HEK293 (cell line): ENCODE data around the gene PLBD1.

ENCODE experiments used
- CTCF ChIA-PET: fragments of 350-600 bp; formaldehyde crosslinking; extraction: SDS; loops from one replicate; lab custom pipeline; 2021; ENCODE audit warnings: antibody characterized with exemption; lab: Yijun Ruan, JAX
- POLR2A ChIA-PET: fragments of 300-600 bp; formaldehyde crosslinking; extraction: SDS; loops from one replicate; lab custom pipeline; 2020; ENCODE audit warnings: antibody characterized with exemption, inconsistent platforms; lab: Yijun Ruan, JAX
- H3K27ac ChIP-seq: fragments of 200-500 bp; sonication (Bioruptor generic); 2 replicates; pipeline ENCODE4 v1.5.1; 2014; ENCODE audit warnings: low read depth, low read length, control low read depth, inconsistent platforms; ENCODE audit errors: extremely low read depth
- H3K36me3 ChIP-seq, 2 experiments: fragments of 200-500 bp in 1 of 2; sonication (Bioruptor generic) in 1 of 2; 1 replicate in 1 of 2; 2 replicates in 1 of 2; pipeline ENCODE4 v1.5.1; 2014 to 2017; ENCODE audit warnings: inconsistent platforms in 2 of 2, low read length in 2 of 2; ENCODE audit not compliant: control insufficient read depth in 2 of 2, insufficient read depth in 1 of 2
- H3K4me1 ChIP-seq: fragments of 200-500 bp; sonication (Bioruptor generic); 2 replicates; pipeline ENCODE4 v1.5.1; 2014; ENCODE audit warnings: mild to moderate bottlenecking, low read length, inconsistent platforms; ENCODE audit not compliant: control insufficient read depth, insufficient read depth
- H3K4me3 ChIP-seq: 2 replicates; pipeline ENCODE4 v1.5.1; 2011; ENCODE audit warnings: low read depth, mild to moderate bottlenecking, control low read depth, low read length, moderate library complexity
- H3K9me3 ChIP-seq: fragments of 200-500 bp; sonication (Bioruptor generic); 2 replicates; pipeline ENCODE4 v1.5.1; 2014; ENCODE audit warnings: low read depth, low read length, inconsistent platforms; ENCODE audit not compliant: control insufficient read depth, insufficient read depth
- BCL11A ChIP-seq: fragments of 450-650 bp; formaldehyde crosslinking; IDR thresholded peaks from 2 replicates; pipeline ENCODE4 v1.5.1; 2016; ENCODE audit warnings: low read depth, missing biosample characterization, missing genetic modification characterization
- MEIS1 ChIP-seq: sonication (generic); formaldehyde crosslinking; IDR thresholded peaks from 2 replicates; pipeline ENCODE4 v1.8.1; 2022; ENCODE audit warnings: missing genetic modification reagents, mild to moderate bottlenecking, borderline replicate concordance
- ZFP3 ChIP-seq: fragments of 450-650 bp; formaldehyde crosslinking; IDR thresholded peaks from 2 replicates; pipeline ENCODE4 v1.5.1; 2016; ENCODE audit warnings: low read depth, missing biosample characterization, missing genetic modification characterization
- ZIC2 ChIP-seq: fragments of 450-650 bp; formaldehyde crosslinking; IDR thresholded peaks from 2 replicates; pipeline ENCODE4 v1.5.1; 2016; ENCODE audit warnings: missing biosample characterization, missing genetic modification characterization
- ZNF133 ChIP-seq: fragments of 450-650 bp; formaldehyde crosslinking; IDR thresholded peaks from 2 replicates; pipeline ENCODE4 v1.5.1; 2016; ENCODE audit warnings: missing biosample characterization, missing genetic modification characterization
- ZNF146 ChIP-seq: fragments of 450-650 bp; formaldehyde crosslinking; IDR thresholded peaks from 2 replicates; pipeline ENCODE4 v1.5.1; 2016; ENCODE audit warnings: missing biosample characterization, missing genetic modification characterization
- ZNF19 ChIP-seq: fragments of 450-650 bp; formaldehyde crosslinking; IDR thresholded peaks from 2 replicates; pipeline ENCODE4; 2016; ENCODE audit warnings: missing biosample characterization, missing genetic modification characterization, low read depth
- ZNF292 ChIP-seq: fragments of 450-650 bp; formaldehyde crosslinking; IDR thresholded peaks from 2 replicates; pipeline ENCODE4 v1.5.1; 2016; ENCODE audit warnings: low read depth, missing biosample characterization, missing genetic modification characterization, borderline replicate concordance
- ZNF341 ChIP-seq: fragments of 450-650 bp; formaldehyde crosslinking; IDR thresholded peaks from 2 replicates; pipeline ENCODE4; 2016; ENCODE audit warnings: low read depth, missing biosample characterization, missing genetic modification characterization
- ZNF521 ChIP-seq: fragments of 450-650 bp; formaldehyde crosslinking; IDR thresholded peaks from 2 replicates; pipeline ENCODE4 v1.5.1; 2017; ENCODE audit warnings: missing biosample characterization, mild to moderate bottlenecking, missing genetic modification characterization
- ZNF777 ChIP-seq: fragments of 450-650 bp; formaldehyde crosslinking; IDR thresholded peaks from 2 replicates; pipeline ENCODE4 v1.5.1; 2017; ENCODE audit warnings: missing biosample characterization, missing genetic modification characterization, borderline replicate concordance
- ZXDB ChIP-seq: fragments of 450-650 bp; formaldehyde crosslinking; IDR thresholded peaks from 2 replicates; pipeline ENCODE4 v1.5.1; 2016; ENCODE audit warnings: missing biosample characterization, missing genetic modification characterization
- TF ChIP-seq, protein P1 (sequence below): fragments of 450-650 bp; formaldehyde crosslinking; IDR thresholded peaks from 2 replicates; pipeline ENCODE4 v1.5.1; 2016; ENCODE audit warnings: missing biosample characterization, missing genetic modification characterization
- TF ChIP-seq, protein P2 (sequence below): fragments of 450-650 bp; formaldehyde crosslinking; IDR thresholded peaks from 2 replicates; pipeline ENCODE4 v1.5.1; 2016; ENCODE audit warnings: missing biosample characterization, missing genetic modification characterization
- TF ChIP-seq, protein P3 (sequence below): sonication (generic); formaldehyde crosslinking; IDR thresholded peaks from 2 replicates; pipeline ENCODE4 v1.8.1; 2022; ENCODE audit warnings: mild to moderate bottlenecking, moderate library complexity, missing genetic modification reagents
- TF ChIP-seq, protein P4 (sequence below): fragments of 450-650 bp; formaldehyde crosslinking; IDR thresholded peaks from 2 replicates; pipeline ENCODE4 v1.5.1; 2016; ENCODE audit warnings: missing biosample characterization, missing genetic modification characterization

PLBD1 gene

DNA sequence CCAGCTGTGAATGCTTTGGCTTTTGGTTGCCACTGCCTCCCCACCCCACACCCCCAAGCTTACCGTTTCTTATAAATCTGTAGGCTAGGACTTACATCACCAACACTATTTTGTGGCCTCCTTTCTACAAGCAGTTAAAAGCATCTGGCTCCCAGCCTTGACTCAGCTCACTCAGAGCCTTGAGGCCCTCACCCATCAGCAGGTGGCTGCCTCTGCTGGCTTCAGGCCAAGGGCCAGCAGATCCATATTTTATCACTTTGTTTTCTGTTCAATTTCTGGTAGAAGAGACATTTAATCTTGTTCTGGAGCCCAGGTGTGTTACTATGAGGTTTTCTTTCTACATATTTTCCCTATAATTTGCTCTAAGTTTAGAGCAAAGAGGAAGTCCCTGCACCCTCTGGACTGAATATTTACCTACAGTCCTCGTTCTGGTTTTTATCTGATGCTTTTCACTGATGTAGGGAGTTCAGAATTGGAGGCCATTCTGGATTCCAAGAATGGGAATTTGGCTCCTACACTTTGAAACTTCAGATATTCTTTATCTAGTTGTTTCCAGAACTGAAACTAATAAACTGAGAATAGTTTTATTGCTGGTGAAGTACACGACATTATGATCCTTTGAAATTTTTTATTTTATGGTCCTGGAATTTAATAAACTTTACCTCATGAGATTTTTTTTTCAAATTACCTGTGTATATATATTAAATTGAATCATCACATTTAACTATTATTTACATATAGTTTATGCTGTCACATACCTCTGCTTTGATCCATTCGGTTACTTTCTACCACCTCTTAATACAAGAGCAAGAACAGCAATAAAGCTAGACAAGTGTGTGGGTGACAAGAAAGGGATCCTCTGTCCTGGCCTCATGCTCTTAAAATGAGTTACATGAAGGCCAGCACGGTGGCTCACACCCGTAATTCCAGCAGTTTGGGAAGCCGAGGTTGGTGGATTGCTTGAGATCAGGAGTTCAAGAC lies 22.2 kb downstream of the PLBD1 start (continued):
- no peak for TF ChIP-seq ZXDB (tag by site-specific recombination)
- TF ChIP-seq, protein P1, sequence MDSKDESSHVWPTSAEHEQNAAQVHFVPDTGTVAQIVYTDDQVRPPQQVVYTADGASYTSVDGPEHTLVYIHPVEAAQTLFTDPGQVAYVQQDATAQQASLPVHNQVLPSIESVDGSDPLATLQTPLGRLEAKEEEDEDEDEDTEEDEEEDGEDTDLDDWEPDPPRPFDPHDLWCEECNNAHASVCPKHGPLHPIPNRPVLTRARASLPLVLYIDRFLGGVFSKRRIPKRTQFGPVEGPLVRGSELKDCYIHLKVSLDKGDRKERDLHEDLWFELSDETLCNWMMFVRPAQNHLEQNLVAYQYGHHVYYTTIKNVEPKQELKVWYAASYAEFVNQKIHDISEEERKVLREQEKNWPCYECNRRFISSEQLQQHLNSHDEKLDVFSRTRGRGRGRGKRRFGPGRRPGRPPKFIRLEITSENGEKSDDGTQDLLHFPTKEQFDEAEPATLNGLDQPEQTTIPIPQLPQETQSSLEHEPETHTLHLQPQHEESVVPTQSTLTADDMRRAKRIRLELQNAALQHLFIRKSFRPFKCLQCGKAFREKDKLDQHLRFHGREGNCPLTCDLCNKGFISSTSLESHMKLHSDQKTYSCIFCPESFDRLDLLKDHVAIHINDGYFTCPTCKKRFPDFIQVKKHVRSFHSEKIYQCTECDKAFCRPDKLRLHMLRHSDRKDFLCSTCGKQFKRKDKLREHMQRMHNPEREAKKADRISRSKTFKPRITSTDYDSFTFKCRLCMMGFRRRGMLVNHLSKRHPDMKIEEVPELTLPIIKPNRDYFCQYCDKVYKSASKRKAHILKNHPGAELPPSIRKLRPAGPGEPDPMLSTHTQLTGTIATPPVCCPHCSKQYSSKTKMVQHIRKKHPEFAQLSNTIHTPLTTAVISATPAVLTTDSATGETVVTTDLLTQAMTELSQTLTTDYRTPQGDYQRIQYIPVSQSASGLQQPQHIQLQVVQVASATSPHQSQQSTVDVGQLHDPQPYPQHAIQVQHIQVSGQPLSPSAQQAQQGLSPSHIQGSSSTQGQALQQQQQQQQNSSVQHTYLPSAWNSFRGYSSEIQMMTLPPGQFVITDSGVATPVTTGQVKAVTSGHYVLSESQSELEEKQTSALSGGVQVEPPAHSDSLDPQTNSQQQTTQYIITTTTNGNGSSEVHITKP (tag by site-specific recombination) = no peak
- TF ChIP-seq, all 188 proteins: peak for 0

DNA sequence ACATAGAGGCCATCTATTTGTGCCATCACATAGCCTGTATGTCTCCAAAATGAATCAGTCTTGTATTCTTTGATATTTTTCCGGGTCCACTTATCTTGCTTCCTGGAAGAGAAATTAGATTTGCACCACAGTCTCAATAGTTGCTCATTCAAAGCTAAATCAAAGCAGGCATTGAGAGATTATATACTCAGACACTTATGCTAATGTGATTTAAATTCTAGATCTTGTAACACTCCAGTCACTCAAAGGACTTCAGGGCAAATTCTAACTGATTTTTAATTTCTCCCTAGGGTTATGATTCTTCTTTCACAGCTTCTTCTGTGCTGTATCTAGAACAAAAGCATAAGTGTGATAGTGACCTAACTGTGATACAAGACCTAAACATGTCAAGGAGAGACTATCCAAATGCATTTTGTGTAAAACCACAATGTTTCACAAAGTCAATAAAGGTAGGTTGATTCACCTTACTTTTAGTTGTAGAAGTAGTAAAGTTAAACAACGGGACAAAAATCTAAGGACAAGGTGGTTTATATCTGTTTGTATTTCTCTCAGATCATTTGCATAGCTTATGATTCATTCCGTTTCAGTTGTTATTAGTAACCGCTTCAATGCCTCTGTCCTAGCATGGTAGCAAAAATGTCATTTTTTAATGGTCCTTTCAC lies 26.8 kb downstream of the PLBD1 start:
- TF ChIP-seq ZIC2 (tag by site-specific recombination) = no peak
- H3K36me3 ChIP-seq = no peaks in the 10 kb centered on the region
- ChIA-PET CTCF (no interaction called here), POLR2A (no interaction called here)
- no peaks in the 10 kb centered on the region for H3K4me1 ChIP-seq
- H3K9me3 ChIP-seq = no peaks in the 10 kb centered on the region
- H3K27ac ChIP-seq = no peak overlapping the region
- H3K4me3 ChIP-seq = no peak overlapping the region

DNA sequence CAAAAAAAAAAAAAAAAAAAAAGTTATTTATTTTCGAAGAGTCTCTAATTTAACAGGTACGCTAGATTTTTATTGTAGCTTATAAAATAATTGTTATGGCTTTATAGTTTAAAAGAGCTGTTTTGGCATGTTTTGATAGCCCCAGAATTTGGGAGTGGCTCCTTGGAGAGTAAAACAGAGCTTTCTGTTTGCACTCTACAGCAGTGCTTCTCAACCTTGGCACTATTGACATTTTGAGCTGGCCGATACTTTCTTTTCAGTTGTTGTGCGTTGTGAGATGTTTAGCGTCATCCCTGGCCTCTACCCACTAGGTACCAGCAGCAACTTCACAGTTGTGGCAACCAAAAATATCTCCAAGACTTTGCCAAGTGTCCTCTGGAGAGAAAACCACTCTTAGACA lies 30.6 kb downstream of the PLBD1 start:
- H3K36me3 ChIP-seq = no peaks in the 10 kb centered on the region
- H3K4me1 ChIP-seq = no peaks in the 10 kb centered on the region
- ChIA-PET POLR2A (no interaction called here), CTCF (no interaction called here)
- no peaks in the 10 kb centered on the region for H3K9me3 ChIP-seq
- H3K4me3 ChIP-seq = no peak overlapping the region
- H3K27ac ChIP-seq = no peak overlapping the region
- no peak for TF ChIP-seq ZNF133 (tag by site-specific recombination)
- TF ChIP-seq ZNF146 (tag by site-specific recombination) = no peak
- no peak for TF ChIP-seq ZNF292 (tag by site-specific recombination)
- TF ChIP-seq ZNF19 (tag by site-specific recombination) = no peak
- TF ChIP-seq ZNF777 (tag by site-specific recombination) = no peak
- TF ChIP-seq, protein P2, sequence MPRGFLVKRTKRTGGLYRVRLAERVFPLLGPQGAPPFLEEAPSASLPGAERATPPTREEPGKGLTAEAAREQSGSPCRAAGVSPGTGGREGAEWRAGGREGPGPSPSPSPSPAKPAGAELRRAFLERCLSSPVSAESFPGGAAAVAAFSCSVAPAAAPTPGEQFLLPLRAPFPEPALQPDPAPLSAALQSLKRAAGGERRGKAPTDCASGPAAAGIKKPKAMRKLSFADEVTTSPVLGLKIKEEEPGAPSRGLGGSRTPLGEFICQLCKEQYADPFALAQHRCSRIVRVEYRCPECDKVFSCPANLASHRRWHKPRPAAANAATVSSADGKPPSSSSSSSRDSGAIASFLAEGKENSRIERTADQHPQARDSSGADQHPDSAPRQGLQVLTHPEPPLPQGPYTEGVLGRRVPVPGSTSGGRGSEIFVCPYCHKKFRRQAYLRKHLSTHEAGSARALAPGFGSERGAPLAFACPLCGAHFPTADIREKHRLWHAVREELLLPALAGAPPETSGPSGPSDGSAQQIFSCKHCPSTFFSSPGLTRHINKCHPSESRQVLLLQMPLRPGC (tag by site-specific recombination) = no peak
- no peak for TF ChIP-seq BCL11A
- TF ChIP-seq, protein P3, sequence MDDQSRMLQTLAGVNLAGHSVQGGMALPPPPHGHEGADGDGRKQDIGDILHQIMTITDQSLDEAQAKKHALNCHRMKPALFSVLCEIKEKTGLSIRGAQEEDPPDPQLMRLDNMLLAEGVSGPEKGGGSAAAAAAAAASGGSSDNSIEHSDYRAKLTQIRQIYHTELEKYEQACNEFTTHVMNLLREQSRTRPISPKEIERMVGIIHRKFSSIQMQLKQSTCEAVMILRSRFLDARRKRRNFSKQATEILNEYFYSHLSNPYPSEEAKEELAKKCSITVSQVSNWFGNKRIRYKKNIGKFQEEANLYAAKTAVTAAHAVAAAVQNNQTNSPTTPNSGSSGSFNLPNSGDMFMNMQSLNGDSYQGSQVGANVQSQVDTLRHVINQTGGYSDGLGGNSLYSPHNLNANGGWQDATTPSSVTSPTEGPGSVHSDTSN (CRISPR knock-in tag) = no peak
- TF ChIP-seq MEIS1 (CRISPR knock-in tag) = no peak
- no peak for TF ChIP-seq ZNF521 (tag by site-specific recombination)
- TF ChIP-seq ZFP3 (tag by site-specific recombination) = no peak
- TF ChIP-seq, protein P4, sequence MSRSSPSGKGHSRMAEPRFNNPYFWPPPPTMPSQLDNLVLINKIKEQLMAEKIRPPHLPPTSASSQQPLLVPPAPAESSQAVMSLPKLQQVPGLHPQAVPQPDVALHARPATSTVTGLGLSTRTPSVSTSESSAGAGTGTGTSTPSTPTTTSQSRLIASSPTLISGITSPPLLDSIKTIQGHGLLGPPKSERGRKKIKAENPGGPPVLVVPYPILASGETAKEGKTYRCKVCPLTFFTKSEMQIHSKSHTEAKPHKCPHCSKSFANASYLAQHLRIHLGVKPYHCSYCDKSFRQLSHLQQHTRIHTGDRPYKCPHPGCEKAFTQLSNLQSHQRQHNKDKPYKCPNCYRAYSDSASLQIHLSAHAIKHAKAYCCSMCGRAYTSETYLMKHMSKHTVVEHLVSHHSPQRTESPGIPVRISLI (tag by site-specific recombination) = no peak
- no peak for TF ChIP-seq ZNF341 (tag by site-specific recombination)
